OCI-LY7 (cell line): ENCODE data around the gene ARHGAP26. TPM values are rescaled to one million over a fixed set of nuclear protein-coding genes. Genes with fewer than 3 reads are reported as not detected.

Experiments used
- BruUV-seq: library from RNA; stranded (reverse); fragments of 400-500 nt; replicated peaks from 2 replicates; lab custom pipeline; 2021; lab: Mats Ljungman, UMichigan
- CTCF ChIA-PET: fragments of 300-600 bp; sonication (Branson Sonifier 250); formaldehyde crosslinking; loops from one replicate; lab custom pipeline; 2022; ENCODE audit warnings: antibody characterized with exemption; ENCODE audit not compliant: unreplicated experiment; lab: Charles Lee
- POLR2A ChIA-PET: fragments of 300-600 bp; sonication (Branson Sonifier 250); formaldehyde crosslinking; loops from one replicate; lab custom pipeline; 2022; ENCODE audit warnings: antibody characterized with exemption; lab: Charles Lee
- DNase-seq: peaks from one replicate; pipeline ENCODE4 v3.0.0-alpha.2; 2015; ENCODE audit warnings: low spot score
- H2AFZ ChIP-seq: fragments of 200-600 bp; sonication (generic), shearing (Covaris generic); 2 replicates; pipeline ENCODE4 v1.6.1; 2014; ENCODE audit warnings: mild to moderate bottlenecking, antibody characterized with exemption, low read length, moderate library complexity
- H3K27ac ChIP-seq: fragments of 200-600 bp; sonication (generic); 2 replicates; pipeline ENCODE4 v1.5.1; 2014; ENCODE audit warnings: mixed run types, low read depth, mild to moderate bottlenecking, moderate library complexity, low read length, inconsistent platforms; ENCODE audit not compliant: poor library complexity, severe bottlenecking
- H3K36me3 ChIP-seq: fragments of 200-600 bp; sonication (generic); 2 replicates; pipeline ENCODE4 v1.6.1; 2014; ENCODE audit warnings: mild to moderate bottlenecking, antibody characterized with exemption, low read length, moderate library complexity, mixed read lengths; ENCODE audit not compliant: insufficient read depth
- H3K4me1 ChIP-seq: fragments of 200-600 bp; sonication (generic); 2 replicates; pipeline ENCODE4 v1.5.1; 2014; ENCODE audit warnings: mild to moderate bottlenecking, low read length; ENCODE audit not compliant: insufficient read depth, poor library complexity, severe bottlenecking
- H3K4me2 ChIP-seq: fragments of 200-600 bp; sonication (generic); 2 replicates; pipeline ENCODE4 v1.6.1; 2014; ENCODE audit warnings: mild to moderate bottlenecking, low read length
- H3K4me3 ChIP-seq: fragments of 200-600 bp; sonication (generic); 2 replicates; pipeline ENCODE4 v1.5.1; 2014; ENCODE audit warnings: mild to moderate bottlenecking, low read depth, low read length; ENCODE audit not compliant: poor library complexity, severe bottlenecking
- H3K79me2 ChIP-seq: fragments of 200-600 bp; sonication (generic); 2 replicates; pipeline ENCODE4 v1.6.1; 2016; ENCODE audit warnings: low read depth, mild to moderate bottlenecking, low read length, moderate library complexity, mixed read lengths; ENCODE audit not compliant: insufficient read depth
- H3K9me2 ChIP-seq: fragments of 200-600 bp; sonication (generic); 2 replicates; pipeline ENCODE4 v1.6.1; 2016; ENCODE audit warnings: mild to moderate bottlenecking, low read length, mixed read lengths; ENCODE audit not compliant: insufficient read depth
- H3K9me3 ChIP-seq: fragments of 200-600 bp; sonication (generic); 2 replicates; pipeline ENCODE4 v1.6.1; 2014; ENCODE audit warnings: mild to moderate bottlenecking, mixed run types, low read length, mixed read lengths
- H4K20me1 ChIP-seq: fragments of 200-600 bp; sonication (generic); 2 replicates; pipeline ENCODE4 v1.6.1; 2014; ENCODE audit warnings: mild to moderate bottlenecking, antibody characterized with exemption, low read length, moderate library complexity, mixed read lengths; ENCODE audit not compliant: insufficient read depth
- EZH2phosphoT487 ChIP-seq: fragments of 200-600 bp; sonication (generic); IDR thresholded peaks from 2 replicates; pipeline ENCODE4 v1.6.1; 2018; ENCODE audit warnings: low read depth, borderline replicate concordance, mild to moderate bottlenecking, mixed run types, antibody characterized with exemption, low read length, moderate library complexity, mixed read lengths
- intact Hi-C: fragments of 100-400 bp; cut with micrococcal nuclease; formaldehyde crosslinking; loops from one replicate; pipeline ENCODE4 v1.10.0; 2022; ENCODE audit not compliant: unreplicated experiment
- total RNA-seq, 2 experiments: library from RNA; depleted of rRNA in 1 of 2; stranded (reverse); fragments of >200 nt in 1 of 2; shearing (Covaris generic) in 1 of 2; gene quantifications; 2 replicates each; pipeline ENCODE4 v1.2.3, GENCODE V29; 2014 to 2022
- TF ChIP-seq, protein P1 (sequence below): fragments of 200-600 bp; sonication (generic); conservative IDR thresholded peaks from 2 replicates; pipeline ENCODE4 v1.5.1; 2014; ENCODE audit warnings: mild to moderate bottlenecking, antibody characterized with exemption, low read length, moderate library complexity, mixed read lengths

ARHGAP26 gene
- total RNA-seq, 2 experiments from 2014 or later: 7.0 to 19.1 TPM

DNA sequence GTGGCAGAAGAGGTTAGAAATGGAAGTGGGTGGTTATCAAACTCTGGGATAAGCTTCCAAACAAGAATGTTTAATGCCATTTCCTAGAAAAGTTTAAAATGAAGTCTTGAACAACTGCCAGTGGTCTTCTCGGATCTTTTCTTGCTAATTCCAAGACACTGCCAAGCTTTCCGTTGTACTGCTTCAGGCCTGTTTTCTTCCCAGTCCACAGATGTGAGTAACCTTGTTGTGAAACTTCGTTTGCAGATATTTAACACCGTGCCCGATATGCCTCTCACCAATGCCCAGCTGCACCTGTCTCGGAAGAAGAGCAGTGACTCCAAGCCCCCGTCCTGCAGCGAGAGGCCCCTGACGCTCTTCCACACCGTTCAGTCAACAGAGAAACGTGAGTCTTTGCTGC lies 363.5 kb downstream of the ARHGAP26 start:
- no TSS peak for BruUV-seq
- intact Hi-C loops: no loop called here
- Histone ChIP-seq H3K4me3 (no peak overlapping the region), H3K9me2 (no peaks in the 10 kb centered on the region), H3K27ac (no peak overlapping the region), H2AFZ (no peak overlapping the region), H4K20me1 (no peaks in the 10 kb centered on the region), H3K79me2 (no peaks in the 10 kb centered on the region), H3K4me1 (no peaks in the 10 kb centered on the region), H3K9me3 (no peaks in the 10 kb centered on the region), H3K36me3 (no peaks in the 10 kb centered on the region), H3K4me2 (no peak overlapping the region)
- ChIA-PET POLR2A (interaction anchor here (0.6 to 2.2 kb wide), 4 partner anchors 16 to 26 kb away, joined by 3 to 8 read pairs (median 5); no protein-coding TSS in a partner anchor), CTCF (no interaction called here)
- DNase-seq: no peak
- no peak for TF ChIP-seq EZH2phosphoT487
- TF ChIP-seq, protein P1, sequence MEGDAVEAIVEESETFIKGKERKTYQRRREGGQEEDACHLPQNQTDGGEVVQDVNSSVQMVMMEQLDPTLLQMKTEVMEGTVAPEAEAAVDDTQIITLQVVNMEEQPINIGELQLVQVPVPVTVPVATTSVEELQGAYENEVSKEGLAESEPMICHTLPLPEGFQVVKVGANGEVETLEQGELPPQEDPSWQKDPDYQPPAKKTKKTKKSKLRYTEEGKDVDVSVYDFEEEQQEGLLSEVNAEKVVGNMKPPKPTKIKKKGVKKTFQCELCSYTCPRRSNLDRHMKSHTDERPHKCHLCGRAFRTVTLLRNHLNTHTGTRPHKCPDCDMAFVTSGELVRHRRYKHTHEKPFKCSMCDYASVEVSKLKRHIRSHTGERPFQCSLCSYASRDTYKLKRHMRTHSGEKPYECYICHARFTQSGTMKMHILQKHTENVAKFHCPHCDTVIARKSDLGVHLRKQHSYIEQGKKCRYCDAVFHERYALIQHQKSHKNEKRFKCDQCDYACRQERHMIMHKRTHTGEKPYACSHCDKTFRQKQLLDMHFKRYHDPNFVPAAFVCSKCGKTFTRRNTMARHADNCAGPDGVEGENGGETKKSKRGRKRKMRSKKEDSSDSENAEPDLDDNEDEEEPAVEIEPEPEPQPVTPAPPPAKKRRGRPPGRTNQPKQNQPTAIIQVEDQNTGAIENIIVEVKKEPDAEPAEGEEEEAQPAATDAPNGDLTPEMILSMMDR: no peak

DNA sequence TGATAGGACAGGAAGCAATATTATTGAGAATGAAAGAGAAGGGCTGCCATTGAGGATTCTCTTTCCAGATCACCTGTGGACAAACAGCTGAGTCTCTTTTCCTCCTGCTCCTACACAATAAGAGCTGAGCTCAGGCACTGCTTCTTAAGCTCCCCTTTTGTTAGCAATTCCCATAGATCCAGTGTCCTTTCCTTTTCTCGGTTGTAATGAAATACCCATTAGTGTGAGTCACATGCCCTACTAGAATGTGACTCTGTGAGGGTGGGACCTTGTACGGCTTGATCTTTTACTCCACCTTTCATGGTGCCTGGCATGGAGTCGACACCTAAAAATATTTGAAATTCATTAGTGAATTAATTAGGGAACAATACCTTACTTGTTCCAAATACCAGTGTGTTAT lies 364.1 kb downstream of the ARHGAP26 start:
- POLR2A ChIA-PET: interaction anchor here (0.6 to 2.2 kb wide), 2 partner anchors 16 to 25 kb away, joined by 5 to 8 read pairs; no protein-coding TSS in a partner anchor
- BruUV-seq: no TSS peak
- H4K20me1 ChIP-seq: no peaks in the 10 kb centered on the region

DNA sequence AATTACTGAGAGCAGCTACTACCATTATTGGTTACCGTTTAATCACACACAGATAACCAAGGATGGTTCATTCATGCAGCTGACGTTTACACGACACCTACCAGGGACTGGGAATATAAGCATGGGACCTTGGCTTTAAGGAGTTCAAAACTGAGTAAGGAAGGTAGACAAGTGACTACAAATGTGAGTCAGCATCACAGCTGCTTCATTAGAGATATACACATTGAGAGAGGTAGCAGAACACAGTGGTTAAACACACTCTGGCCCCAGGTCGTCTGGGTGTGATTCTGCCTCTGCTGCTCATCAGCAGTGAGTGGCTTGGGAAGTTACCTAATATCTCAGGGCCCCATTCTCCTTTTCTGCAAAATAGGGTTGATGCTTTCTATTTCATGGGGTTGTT lies 364.7 kb downstream of the ARHGAP26 start:
- Histone ChIP-seq H4K20me1 (no peaks in the 10 kb centered on the region), H3K36me3 (no peaks in the 10 kb centered on the region), H3K27ac (no peak overlapping the region), H2AFZ (no peak overlapping the region), H3K9me3 (no peaks in the 10 kb centered on the region), H3K4me3 (no peak overlapping the region), H3K4me2 (no peak overlapping the region), H3K79me2 (no peaks in the 10 kb centered on the region), H3K9me2 (no peaks in the 10 kb centered on the region), H3K4me1 (no peaks in the 10 kb centered on the region)
- DNase-seq: no peak
- no TSS peak for BruUV-seq
- no peak for TF ChIP-seq EZH2phosphoT487
- TF ChIP-seq, protein P1: no peak
- intact Hi-C loops: no loop called here
- ChIA-PET CTCF (no interaction called here), POLR2A (interaction anchor here (2.2 kb wide), 1 partner anchor 17 kb away, joined by 8 read pairs; no protein-coding TSS in a partner anchor)

More for the DNA sequence above, 364.1 kb downstream of the ARHGAP26 start:
- Histone ChIP-seq H3K79me2 (no peaks in the 10 kb centered on the region), H3K27ac (no peak overlapping the region), H3K36me3 (no peaks in the 10 kb centered on the region), H3K4me3 (no peak overlapping the region), H3K4me2 (no peak overlapping the region), H2AFZ (no peak overlapping the region), H3K9me3 (no peaks in the 10 kb centered on the region), H3K4me1 (no peaks in the 10 kb centered on the region), H3K9me2 (no peaks in the 10 kb centered on the region)
- intact Hi-C loops: no loop called here
- no peak for DNase-seq
- TF ChIP-seq, protein P1: no peak
- TF ChIP-seq EZH2phosphoT487: no peak
- CTCF ChIA-PET: no interaction called here
